B cell (primary cell): ENCODE measurements around the gene HES6. TPM values are rescaled to one million over a fixed set of nuclear protein-coding genes. Genes with fewer than 3 reads are reported as not detected.

ENCODE experiments used
- ATAC-seq: fragments of 200-7000 bp; cut with Tn5 transposase; one replicate; pipeline ENCODE4 v1.10.0; 2021; ENCODE audit warnings: low read depth, mild to moderate bottlenecking, moderate number of reproducible peaks, moderate library complexity
- CTCF ChIA-PET: fragments of 350-600 bp; sonication (Branson Sonifier 250); formaldehyde crosslinking; loops from one replicate; lab custom pipeline; 2021; ENCODE audit warnings: antibody characterized with exemption, inconsistent platforms; lab: Charles Lee
- POLR2A ChIA-PET: fragments of 350-600 bp; sonication (Branson Sonifier 250); formaldehyde crosslinking; loops from one replicate; lab custom pipeline; 2021; ENCODE audit warnings: antibody characterized with exemption; lab: Charles Lee
- DNase-seq: peaks from one replicate; pipeline ENCODE4 v3.0.0; 2013
- H2AFZ ChIP-seq: 2 replicates; pipeline ENCODE4 v1.6.1; 2012; ENCODE audit warnings: mild to moderate bottlenecking, low read depth, low read length; ENCODE audit not compliant: insufficient read depth, poor library complexity, severe bottlenecking
- H3K27ac ChIP-seq, 2 donors: 1 replicate in 1 of 2; 2 replicates in 1 of 2; pipeline ENCODE4 v1.5.1; 2012 to 2013; ENCODE audit warnings: low read length in 2 of 2, mild to moderate bottlenecking in 2 of 2, moderate library complexity in 1 of 2
- H3K27me3 ChIP-seq, 4 experiments: fragments of 200-600 bp in 1 of 4; sonication (generic) in 1 of 4; replicated peaks in 1 of 4; 1 replicate in 2 of 4; 2 replicates in 2 of 4; pipeline versions ENCODE4 v1.6.1 to v1.7.0; 2013 to 2016; ENCODE audit warnings: low read length in 3 of 4, mild to moderate bottlenecking in 2 of 4, mixed read lengths in 1 of 4, moderate library complexity in 1 of 4; ENCODE audit not compliant: insufficient read depth in 4 of 4, control insufficient read depth in 3 of 4; ENCODE audit errors: control extremely low read depth in 1 of 4
- H3K36me3 ChIP-seq, 2 experiments: replicated peaks in 1 of 2; 1 replicate in 1 of 2; 2 replicates in 1 of 2; pipeline versions ENCODE4 v1.6.1 to v1.7.1; 2013; ENCODE audit warnings: low read length in 1 of 2; ENCODE audit not compliant: insufficient read depth in 2 of 2, control insufficient read depth in 1 of 2; ENCODE audit errors: control extremely low read depth in 1 of 2, extremely low read depth in 1 of 2
- H3K4me1 ChIP-seq, 2 donors: fragments of 200-600 bp in 1 of 2; sonication (generic) in 1 of 2; 1 replicate in 1 of 2; 2 replicates in 1 of 2; pipeline versions ENCODE4 v1.5.1 to v1.6.1; 2013 to 2017; ENCODE audit warnings: low read length in 2 of 2; ENCODE audit not compliant: control insufficient read depth in 2 of 2, insufficient read depth in 2 of 2
- H3K4me2 ChIP-seq: replicated peaks from 2 replicates; pipeline ENCODE3; 2012; ENCODE audit warnings: mild to moderate bottlenecking, low read depth, low read length; ENCODE audit not compliant: poor library complexity, severe bottlenecking
- H3K4me3 ChIP-seq, 5 experiments: fragments of 200-600 bp in 1 of 5; sonication (generic) in 1 of 5; 1 replicate in 3 of 5; 2 replicates in 2 of 5; pipeline versions ENCODE4 v1.5.1 to v1.7.0; 2011 to 2016; ENCODE audit warnings: low read length in 4 of 5, mild to moderate bottlenecking in 4 of 5, low read depth in 2 of 5, control low read depth in 1 of 5, moderate library complexity in 1 of 5; ENCODE audit not compliant: insufficient read depth in 1 of 5; ENCODE audit errors: control extremely low read depth in 1 of 5, extremely low read depth in 1 of 5
- H3K79me2 ChIP-seq: fragments of 200-600 bp; sonication (generic); one replicate; pipeline ENCODE4 v1.6.0; 2016; ENCODE audit warnings: low read length; ENCODE audit not compliant: control insufficient read depth, insufficient read depth
- H3K9ac ChIP-seq: fragments of 200-600 bp; sonication (generic); 2 replicates; pipeline ENCODE4 v1.6.1; 2017; ENCODE audit warnings: mild to moderate bottlenecking, low read length, moderate library complexity
- H3K9me3 ChIP-seq, 3 donors: one replicate each; pipeline versions ENCODE4 v1.6.1 to v1.7.1; 2013; ENCODE audit warnings: low read length in 2 of 3; ENCODE audit not compliant: control insufficient read depth in 2 of 3, insufficient read depth in 1 of 3; ENCODE audit errors: control extremely low read depth in 1 of 3
- H4K20me1 ChIP-seq: 2 replicates; pipeline ENCODE4 v1.6.0; 2012; ENCODE audit warnings: mild to moderate bottlenecking, low read length; ENCODE audit not compliant: insufficient read depth, control insufficient read depth, poor library complexity, severe bottlenecking
- H3K27ac Mint-ChIP-seq: one replicate; pipeline ENCODE4 v1.8.0; 2021; ENCODE audit warnings: mixed read lengths
- H3K27me3 Mint-ChIP-seq: one replicate; pipeline ENCODE4 v1.8.0; 2021; ENCODE audit warnings: mixed read lengths
- H3K4me1 Mint-ChIP-seq: one replicate; pipeline ENCODE4 v1.8.0; 2021; ENCODE audit warnings: mixed read lengths
- H3K4me3 Mint-ChIP-seq: one replicate; pipeline ENCODE4 v1.8.0; 2021; ENCODE audit warnings: mixed read lengths
- H3K9me3 Mint-ChIP-seq: one replicate; pipeline ENCODE4 v1.8.0; 2022; ENCODE audit warnings: mixed read lengths; ENCODE audit not compliant: insufficient read depth
- CTCF ChIP-seq: fragments of 200-600 bp; IDR thresholded peaks from one replicate; pipeline ENCODE4 v1.8.0; 2022; ENCODE audit warnings: antibody characterized with exemption, mild to moderate bottlenecking
- EZH2 ChIP-seq: IDR thresholded peaks from 2 replicates; pipeline ENCODE4 v1.6.1; 2012; ENCODE audit warnings: borderline replicate concordance, low read depth, mild to moderate bottlenecking, moderate library complexity, low read length; ENCODE audit not compliant: insufficient read depth, poor library complexity, severe bottlenecking
- WGBS: methylation state at CpG from one replicate; pipeline ENCODE4 v1.1.5; 2013; ENCODE audit warnings: missing lambda C conversion rate; ENCODE audit not compliant: insufficient coverage; 5-methylcytosine and 5-hydroxymethylcytosine counted together
- intact Hi-C: fragments of 100-400 bp; cut with micrococcal nuclease; formaldehyde crosslinking; loops from one replicate; pipeline ENCODE4 v1.10.0; 2022
- polyA plus RNA-seq: library from polyadenylated mRNA; depleted of rRNA; stranded (reverse); fragments of >200 nt; gene quantifications from 2 replicates; pipeline ENCODE4 v1.2.3, GENCODE V29; 2012
- total RNA-seq, 2 donors: library from RNA; stranded (reverse); fragments of 120-200 nt in 1 of 2; gene quantifications; 1 replicate in 1 of 2; 2 replicates in 1 of 2; pipeline versions ENCODE4 v1.2.3 to v1.2.4, GENCODE V29; 2013 to 2022

HES6 gene
- total and polyA plus RNA-seq, 2 donors (not counting 1 experiment from before 2014, with no cell fraction given) = 6.5 to 14.3 TPM

DNA sequence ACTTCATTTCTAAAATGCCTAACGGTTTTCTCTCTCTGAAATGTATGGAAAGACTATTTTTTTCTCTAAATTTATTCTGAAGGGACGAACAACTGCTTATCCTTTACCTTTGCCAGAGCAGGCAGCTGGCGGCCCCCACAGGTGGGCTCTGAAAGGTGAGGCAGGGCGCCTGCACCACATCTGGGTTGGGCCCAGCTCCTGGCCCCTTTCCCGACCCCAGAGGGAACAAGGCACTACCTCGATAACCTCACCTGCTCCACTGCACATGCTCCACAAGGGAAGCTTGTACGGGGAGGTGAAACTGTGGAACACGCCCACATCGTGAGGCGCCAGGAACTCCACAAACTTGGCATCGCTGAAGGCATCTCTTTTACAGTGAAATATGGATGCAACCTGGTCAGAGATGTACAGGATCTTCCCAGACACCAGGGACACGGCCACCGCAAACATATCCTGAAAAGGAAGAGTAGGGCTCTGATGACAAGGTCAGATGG is 31.3 kb upstream of the HES6 start:
- no peaks in the 10 kb centered on the region for H3K9me3 ChIP-seq
- no peaks in the 10 kb centered on the region for H3K79me2 ChIP-seq
- Mint-ChIP-seq H3K4me3 (no peak overlapping the region), H3K27ac (no peak overlapping the region), H3K27me3 (no peaks in the 10 kb centered on the region), H3K4me1 (no peaks in the 10 kb centered on the region), H3K9me3 (no peaks in the 10 kb centered on the region)
- no peak for DNase-seq
- no peaks in the 10 kb centered on the region for H3K27me3 ChIP-seq
- H3K4me1 ChIP-seq = no peaks in the 10 kb centered on the region
- WGBS = 93% methylated on average over 11 of the region's 13 CpGs
- no peak overlapping the region for H3K9ac ChIP-seq
- ATAC-seq = no peak
- no peak overlapping the region for H3K27ac ChIP-seq
- CTCF ChIA-PET = no interaction called here
- H4K20me1 ChIP-seq = no peaks in the 10 kb centered on the region
- no peak overlapping the region for H3K4me3 ChIP-seq
- TF ChIP-seq EZH2 (no peak), CTCF (no peak)
- H3K4me2 ChIP-seq = no peak overlapping the region
- H2AFZ ChIP-seq = no peak overlapping the region
- H3K36me3 ChIP-seq = peaks cover 0 to 64% of the 10 kb centered on the region in 2 experiments
- POLR2A ChIA-PET = no interaction called here
- intact Hi-C loops = no loop called here

DNA sequence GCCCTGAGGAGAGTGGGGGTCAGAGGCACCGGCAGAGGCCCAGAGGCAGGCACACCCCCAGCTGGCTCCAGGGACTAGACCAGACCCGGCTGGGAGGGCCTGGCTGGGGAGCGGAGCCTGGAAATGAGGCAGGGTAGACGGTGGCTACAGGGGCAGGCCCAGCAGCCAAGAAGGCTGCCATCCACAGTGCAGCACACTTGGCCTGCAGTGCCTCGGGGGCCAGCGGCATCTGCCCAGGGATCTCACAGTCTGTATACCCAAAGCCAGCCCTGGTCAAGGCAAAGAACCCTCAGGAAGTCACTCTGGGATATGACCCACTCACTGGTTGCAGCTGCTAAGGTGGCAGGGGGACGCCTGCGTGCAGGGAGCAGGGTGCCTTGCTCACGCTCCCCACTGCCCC is 30.8 kb upstream of the HES6 start:
- Histone ChIP-seq H3K9ac (no peak overlapping the region), H3K9me3 (no peaks in the 10 kb centered on the region), H3K27ac (no peak overlapping the region), H2AFZ (no peak overlapping the region), H3K4me1 (no peaks in the 10 kb centered on the region), H3K36me3 (peaks cover 0 to 59% of the 10 kb centered on the region in 2 experiments), H3K27me3 (no peaks in the 10 kb centered on the region), H3K79me2 (no peaks in the 10 kb centered on the region), H4K20me1 (no peaks in the 10 kb centered on the region), H3K4me2 (no peak overlapping the region), H3K4me3 (no peak overlapping the region)
- POLR2A ChIA-PET = no interaction called here
- Mint-ChIP-seq H3K4me1 (no peaks in the 10 kb centered on the region), H3K9me3 (no peaks in the 10 kb centered on the region), H3K27ac (no peak overlapping the region), H3K27me3 (no peaks in the 10 kb centered on the region), H3K4me3 (no peak overlapping the region)
- ATAC-seq (no peak), DNase-seq (no peak)
- no peak for TF ChIP-seq EZH2
- TF ChIP-seq CTCF = no peak
- 99% methylated on average over 9 of the region's 9 CpGs for WGBS
- intact Hi-C loops = no loop called here
- CTCF ChIA-PET = no interaction called here
